HepG2 (cell line): Measurements from ENCODE around the gene CRHR1. TPM values are rescaled to one million over a fixed set of nuclear protein-coding genes. Genes with fewer than 3 reads are reported as not detected.

Experiments used
- BHLHE40 ChIP-seq: IDR thresholded peaks from 2 replicates; pipeline ENCODE4 v1.6.1; 2011; ENCODE audit warnings: low read length, improper control_type of control experiment
- EHMT2 ChIP-seq: fragments of 200-600 bp; sonication (generic); IDR thresholded peaks from 2 replicates; pipeline ENCODE4 v1.7.0; 2017; ENCODE audit warnings: antibody characterized with exemption, low read depth, low read length, borderline replicate concordance
- HCFC1 ChIP-seq: fragments of 150-350 bp; IDR thresholded peaks from 2 replicates; pipeline ENCODE4 v1.6.1; 2014; ENCODE audit warnings: low read depth, low read length
- HDAC2 ChIP-seq: sonication (generic); formaldehyde crosslinking; IDR thresholded peaks from 2 replicates; pipeline ENCODE4 v1.4.0; 2020; ENCODE audit warnings: missing genetic modification reagents
- HNF4A ChIP-seq: sonication (generic); formaldehyde crosslinking; IDR thresholded peaks from 2 replicates; pipeline ENCODE4 v1.4.0; 2020; ENCODE audit warnings: missing genetic modification reagents
- HOXA9 ChIP-seq: sonication (generic); formaldehyde crosslinking; IDR thresholded peaks from 2 replicates; pipeline ENCODE4 v1.8.1; 2022; ENCODE audit warnings: missing genetic modification reagents, mild to moderate bottlenecking, moderate library complexity, borderline replicate concordance
- ISL2 ChIP-seq: sonication (generic); formaldehyde crosslinking; IDR thresholded peaks from 2 replicates; pipeline ENCODE4 v1.5.0; 2020; ENCODE audit warnings: missing genetic modification reagents
- JARID2 ChIP-seq: sonication (generic); formaldehyde crosslinking; IDR thresholded peaks from 2 replicates; pipeline ENCODE4 v1.8.1; 2023; ENCODE audit warnings: missing genetic modification reagents, inconsistent platforms; ENCODE audit not compliant: insufficient replicate concordance
- KDM3A ChIP-seq: IDR thresholded peaks from 2 replicates; pipeline ENCODE4 v1.6.1; 2018; ENCODE audit warnings: low read depth, missing compliant biosample characterization
- KLF16 ChIP-seq, 2 experiments: sonication (generic) in 1 of 2; formaldehyde crosslinking in 1 of 2; IDR thresholded peaks; 2 replicates each; pipeline versions ENCODE4 v1.6.1 to v1.8.0; 2016 to 2023; ENCODE audit warnings: missing genetic modification reagents in 2 of 2, missing compliant biosample characterization in 1 of 2
- KMT2B ChIP-seq: IDR thresholded peaks from 2 replicates; pipeline ENCODE4 v1.6.1; 2016; ENCODE audit warnings: missing genetic modification reagents, missing compliant biosample characterization
- MXI1 ChIP-seq: IDR thresholded peaks from 3 replicates; pipeline ENCODE4 v1.6.1; 2012; ENCODE audit warnings: low read depth, low read length, inconsistent platforms, borderline replicate concordance
- SALL2 ChIP-seq: sonication (generic); formaldehyde crosslinking; IDR thresholded peaks from 2 replicates; pipeline ENCODE4 v1.8.1; 2023; ENCODE audit warnings: mild to moderate bottlenecking, missing genetic modification reagents, inconsistent platforms
- YEATS4 ChIP-seq: sonication (generic); formaldehyde crosslinking; IDR thresholded peaks from 2 replicates; pipeline ENCODE4 v1.4.0; 2020; ENCODE audit warnings: missing genetic modification reagents, borderline replicate concordance
- ZFP36 ChIP-seq: fragments of 150-350 bp; IDR thresholded peaks from 2 replicates; pipeline ENCODE4 v1.6.1; 2018; ENCODE audit warnings: borderline replicate concordance, low read length, low read depth; ENCODE audit not compliant: partially characterized antibody
- ZNF20 ChIP-seq: sonication (generic); formaldehyde crosslinking; IDR thresholded peaks from 2 replicates; pipeline ENCODE4 v1.4.0; 2020; ENCODE audit warnings: mild to moderate bottlenecking, moderate library complexity, missing genetic modification reagents
- ZNF337 ChIP-seq: sonication (generic); formaldehyde crosslinking; IDR thresholded peaks from 2 replicates; pipeline ENCODE4 v1.5.1; 2020; ENCODE audit warnings: missing genetic modification reagents, low read depth, mild to moderate bottlenecking, borderline replicate concordance
- ZNF7 ChIP-seq: IDR thresholded peaks from 2 replicates; pipeline ENCODE4 v1.6.1; 2016; ENCODE audit warnings: missing biosample characterization, missing genetic modification reagents
- ZNF772 ChIP-seq: sonication (generic); formaldehyde crosslinking; IDR thresholded peaks from 2 replicates; pipeline ENCODE4 v1.5.0; 2020; ENCODE audit warnings: mild to moderate bottlenecking, missing genetic modification reagents
- ZNF883 ChIP-seq: sonication (generic); formaldehyde crosslinking; IDR thresholded peaks from 2 replicates; pipeline ENCODE4 v1.5.1; 2020; ENCODE audit warnings: mild to moderate bottlenecking, missing genetic modification reagents; ENCODE audit errors: not compliant biosample characterization
- polyA plus RNA-seq, 8 experiments: library from polyadenylated mRNA; depleted of rRNA in 3 of 8; stranded (reverse) in 7 of 8; unstranded in 1 of 8; fragments of >200 nt; fragmentation: Illumina TruSeq in 4 of 8; extraction: Trizol in 4 of 8; gene quantifications; 2 replicates each; pipeline versions ENCODE4 v1.2.1 to v1.2.3, GENCODE V29; 2011 to 2016; ENCODE audit warnings: low read depth in 4 of 8, missing spikeins in 1 of 8, mixed read lengths in 1 of 8; ENCODE audit not compliant: insufficient read depth in 1 of 8
- total RNA-seq, 5 experiments: library from RNA; depleted of rRNA; stranded (reverse); fragments of >200 nt; fragmentation: Illumina TruSeq; extraction: Trizol; gene quantifications; 2 replicates each; pipeline ENCODE4 v1.2.3, GENCODE V29; 2016; ENCODE audit warnings: low read depth in 1 of 5
- TF ChIP-seq, protein P1 (sequence below): sonication (generic); formaldehyde crosslinking; IDR thresholded peaks from 2 replicates; pipeline ENCODE4 v1.4.0; 2020; ENCODE audit warnings: mild to moderate bottlenecking, missing genetic modification reagents, borderline replicate concordance
- TF ChIP-seq, protein P2 (sequence below): sonication (generic); formaldehyde crosslinking; IDR thresholded peaks from 2 replicates; pipeline ENCODE4 v1.8.0; 2022; ENCODE audit warnings: mild to moderate bottlenecking, missing genetic modification reagents
- TF ChIP-seq, protein P3 (sequence below): sonication (generic); formaldehyde crosslinking; IDR thresholded peaks from 2 replicates; pipeline ENCODE4 v1.5.1; 2020; ENCODE audit warnings: missing genetic modification reagents, mild to moderate bottlenecking, borderline replicate concordance

The CRHR1 gene
- total and polyA plus RNA-seq, 2 of the 13 experiments (the other 11 are each of a cell fraction or from before 2014, with no cell fraction given): not detected

DNA sequence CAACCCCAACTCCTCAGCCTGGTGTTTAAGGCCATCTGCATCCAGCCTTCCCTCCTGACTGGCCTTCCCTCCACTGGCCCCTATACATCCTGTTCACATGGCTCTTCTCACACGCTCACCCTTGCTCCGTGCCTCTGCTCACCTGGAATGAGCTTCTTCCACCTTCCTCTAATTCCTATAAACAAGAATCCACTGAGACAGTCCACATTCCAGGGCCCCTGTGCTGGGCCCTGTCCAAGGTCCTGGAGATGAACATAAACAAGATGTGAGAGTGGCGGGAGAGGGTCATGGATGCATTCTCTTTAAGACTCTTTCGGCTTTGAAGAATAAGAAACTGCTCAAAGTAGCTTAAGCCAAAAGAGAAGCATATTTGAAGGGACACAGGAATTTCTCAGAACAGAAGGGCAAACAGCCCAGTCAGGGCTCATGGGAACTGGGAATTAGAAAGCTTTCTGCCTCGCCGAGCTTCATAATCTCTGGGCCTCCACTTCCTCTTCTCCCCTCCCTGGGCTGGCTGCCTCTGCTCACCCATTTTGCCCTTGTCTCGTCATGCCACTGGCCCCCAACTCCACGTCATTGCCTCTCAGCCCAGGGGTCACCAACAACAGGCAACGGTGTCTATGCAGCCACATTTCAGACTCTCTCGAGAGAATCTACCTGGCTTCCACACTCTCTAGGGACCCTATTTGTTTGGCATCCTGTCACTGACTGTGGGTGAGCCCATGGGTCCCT is 74.0 kb downstream of the CRHR1 start (continued):
- TF ChIP-seq HOXA9 (CRISPR knock-in tag) (no peak), ZNF20 (no peak), HDAC2 (CRISPR knock-in tag) (peak; percentile 80), ZFP36 (no peak), JARID2 (peak; percentile 73), ZNF337 (CRISPR knock-in tag) (no peak), KLF16 (CRISPR knock-in tag; IDR thresholded peaks at IDR 0.05) (peak in 1 of 2 experiments; percentile 95; a peak in 2 of 4 replicates), HCFC1 (no peak), HNF4A (0 out of 2 replicates have a peak, but pooled peaks have one; percentile 7), SALL2 (0 out of 2 replicates have a peak, but pooled peaks have one; percentile 54), ZNF772 (CRISPR knock-in tag) (0 out of 2 replicates have a peak, but pooled peaks have one; percentile 58), ZNF7 (CRISPR knock-in tag) (0 out of 2 replicates have a peak, but pooled peaks have one; percentile 33), YEATS4 (no peak), ZNF883 (CRISPR knock-in tag) (no peak), MXI1 (no peak), ISL2 (CRISPR knock-in tag) (no peak), KMT2B (CRISPR knock-in tag) (peak; percentile 68), EHMT2 (peak; percentile 94), BHLHE40 (no peak), KDM3A (CRISPR knock-in tag) (no peak; the same call in 1 of the 2 replicates)
- TF ChIP-seq, protein P1, sequence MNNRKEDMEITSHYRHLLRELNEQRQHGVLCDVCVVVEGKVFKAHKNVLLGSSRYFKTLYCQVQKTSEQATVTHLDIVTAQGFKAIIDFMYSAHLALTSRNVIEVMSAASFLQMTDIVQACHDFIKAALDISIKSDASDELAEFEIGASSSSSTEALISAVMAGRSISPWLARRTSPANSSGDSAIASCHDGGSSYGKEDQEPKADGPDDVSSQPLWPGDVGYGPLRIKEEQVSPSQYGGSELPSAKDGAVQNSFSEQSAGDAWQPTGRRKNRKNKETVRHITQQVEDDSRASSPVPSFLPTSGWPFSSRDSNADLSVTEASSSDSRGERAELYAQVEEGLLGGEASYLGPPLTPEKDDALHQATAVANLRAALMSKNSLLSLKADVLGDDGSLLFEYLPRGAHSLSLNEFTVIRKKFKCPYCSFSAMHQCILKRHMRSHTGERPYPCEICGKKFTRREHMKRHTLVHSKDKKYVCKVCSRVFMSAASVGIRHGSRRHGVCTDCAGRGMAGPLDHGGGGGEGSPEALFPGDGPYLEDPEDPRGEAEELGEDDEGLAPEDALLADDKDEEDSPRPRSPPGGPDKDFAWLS: no peak
- TF ChIP-seq, protein P2, sequence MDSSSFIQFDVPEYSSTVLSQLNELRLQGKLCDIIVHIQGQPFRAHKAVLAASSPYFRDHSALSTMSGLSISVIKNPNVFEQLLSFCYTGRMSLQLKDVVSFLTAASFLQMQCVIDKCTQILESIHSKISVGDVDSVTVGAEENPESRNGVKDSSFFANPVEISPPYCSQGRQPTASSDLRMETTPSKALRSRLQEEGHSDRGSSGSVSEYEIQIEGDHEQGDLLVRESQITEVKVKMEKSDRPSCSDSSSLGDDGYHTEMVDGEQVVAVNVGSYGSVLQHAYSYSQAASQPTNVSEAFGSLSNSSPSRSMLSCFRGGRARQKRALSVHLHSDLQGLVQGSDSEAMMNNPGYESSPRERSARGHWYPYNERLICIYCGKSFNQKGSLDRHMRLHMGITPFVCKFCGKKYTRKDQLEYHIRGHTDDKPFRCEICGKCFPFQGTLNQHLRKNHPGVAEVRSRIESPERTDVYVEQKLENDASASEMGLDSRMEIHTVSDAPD: no peak
- TF ChIP-seq, protein P3, sequence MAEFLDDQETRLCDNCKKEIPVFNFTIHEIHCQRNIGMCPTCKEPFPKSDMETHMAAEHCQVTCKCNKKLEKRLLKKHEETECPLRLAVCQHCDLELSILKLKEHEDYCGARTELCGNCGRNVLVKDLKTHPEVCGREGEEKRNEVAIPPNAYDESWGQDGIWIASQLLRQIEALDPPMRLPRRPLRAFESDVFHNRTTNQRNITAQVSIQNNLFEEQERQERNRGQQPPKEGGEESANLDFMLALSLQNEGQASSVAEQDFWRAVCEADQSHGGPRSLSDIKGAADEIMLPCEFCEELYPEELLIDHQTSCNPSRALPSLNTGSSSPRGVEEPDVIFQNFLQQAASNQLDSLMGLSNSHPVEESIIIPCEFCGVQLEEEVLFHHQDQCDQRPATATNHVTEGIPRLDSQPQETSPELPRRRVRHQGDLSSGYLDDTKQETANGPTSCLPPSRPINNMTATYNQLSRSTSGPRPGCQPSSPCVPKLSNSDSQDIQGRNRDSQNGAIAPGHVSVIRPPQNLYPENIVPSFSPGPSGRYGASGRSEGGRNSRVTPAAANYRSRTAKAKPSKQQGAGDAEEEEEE (CRISPR knock-in tag): no peak
